ENCODE measurements around the gene TBL3.
A peak's percentile ranks its signal among the peaks of the same experiment; 100 is the strongest.
"Not testable (repeated sequence)": the region's sequence is repeated elsewhere in the genome, so short reads cannot be mapped to it uniquely, and the experiment has no call there.

Gene TBL3

DNA sequence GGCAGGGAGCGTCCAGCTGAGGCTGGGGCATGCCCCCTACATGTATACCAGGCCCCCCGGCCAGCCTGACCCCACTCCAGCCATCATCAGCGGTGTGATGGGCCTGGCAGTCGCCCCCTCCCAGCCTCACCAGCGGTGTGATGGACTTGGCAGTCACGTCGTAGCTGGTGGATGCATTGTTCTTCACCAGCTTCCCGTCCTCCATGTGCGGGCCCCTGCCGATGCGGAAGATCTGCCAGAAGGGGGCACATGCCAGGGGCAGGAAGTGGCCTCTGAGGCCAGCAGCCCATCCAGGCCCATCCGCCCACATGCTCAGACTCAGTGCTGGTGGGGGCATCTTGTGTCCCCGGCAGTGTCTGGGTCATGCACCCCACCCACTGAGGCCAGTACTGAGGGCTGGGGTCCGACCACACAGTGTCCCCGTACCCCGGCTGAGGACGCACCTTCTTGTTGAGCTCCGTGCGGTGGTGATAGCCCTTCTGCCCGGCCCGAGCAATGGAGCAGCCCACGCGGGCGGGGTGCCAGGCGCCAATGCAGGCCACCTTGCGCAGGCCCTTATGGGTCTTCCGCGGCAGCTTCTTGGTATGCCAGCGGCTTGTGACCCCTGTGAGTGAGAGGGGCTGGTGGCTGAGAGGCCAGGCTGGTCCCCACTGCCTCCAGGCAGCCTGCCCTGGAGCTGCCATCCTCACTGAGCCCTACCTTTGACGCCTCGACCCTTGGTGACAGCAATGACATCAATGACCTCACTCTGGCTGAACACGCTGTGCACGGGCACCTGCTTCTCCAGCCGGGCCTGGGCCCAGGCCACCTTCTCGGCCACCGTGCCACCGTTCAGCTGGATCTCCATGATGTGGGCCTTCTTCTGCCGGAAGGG, 25.1 kb upstream of the TBL3 start:
- TF ChIP-seq, protein P1, sequence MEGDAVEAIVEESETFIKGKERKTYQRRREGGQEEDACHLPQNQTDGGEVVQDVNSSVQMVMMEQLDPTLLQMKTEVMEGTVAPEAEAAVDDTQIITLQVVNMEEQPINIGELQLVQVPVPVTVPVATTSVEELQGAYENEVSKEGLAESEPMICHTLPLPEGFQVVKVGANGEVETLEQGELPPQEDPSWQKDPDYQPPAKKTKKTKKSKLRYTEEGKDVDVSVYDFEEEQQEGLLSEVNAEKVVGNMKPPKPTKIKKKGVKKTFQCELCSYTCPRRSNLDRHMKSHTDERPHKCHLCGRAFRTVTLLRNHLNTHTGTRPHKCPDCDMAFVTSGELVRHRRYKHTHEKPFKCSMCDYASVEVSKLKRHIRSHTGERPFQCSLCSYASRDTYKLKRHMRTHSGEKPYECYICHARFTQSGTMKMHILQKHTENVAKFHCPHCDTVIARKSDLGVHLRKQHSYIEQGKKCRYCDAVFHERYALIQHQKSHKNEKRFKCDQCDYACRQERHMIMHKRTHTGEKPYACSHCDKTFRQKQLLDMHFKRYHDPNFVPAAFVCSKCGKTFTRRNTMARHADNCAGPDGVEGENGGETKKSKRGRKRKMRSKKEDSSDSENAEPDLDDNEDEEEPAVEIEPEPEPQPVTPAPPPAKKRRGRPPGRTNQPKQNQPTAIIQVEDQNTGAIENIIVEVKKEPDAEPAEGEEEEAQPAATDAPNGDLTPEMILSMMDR (IDR thresholded peaks at IDR 0.05; ENCODE audit: low read depth, low read length), result peak; percentile 3; the same call in 1 of the 2 replicates
- no peak for DNase-seq
- H3K36me3 ChIP-seq, result no peaks in the 10 kb centered on the region
- no peak overlapping the region for H3K4me3 ChIP-seq (ENCODE audit: low read depth, low read length)
- no peaks in the 10 kb centered on the region for H3K27me3 ChIP-seq (ENCODE audit: insufficient read depth, low read depth, severe bottlenecking)
- H3K27ac ChIP-seq, result no peak overlapping the region
- H3K9me3 ChIP-seq (ENCODE audit: severe bottlenecking), result no peaks in the 10 kb centered on the region

DNA sequence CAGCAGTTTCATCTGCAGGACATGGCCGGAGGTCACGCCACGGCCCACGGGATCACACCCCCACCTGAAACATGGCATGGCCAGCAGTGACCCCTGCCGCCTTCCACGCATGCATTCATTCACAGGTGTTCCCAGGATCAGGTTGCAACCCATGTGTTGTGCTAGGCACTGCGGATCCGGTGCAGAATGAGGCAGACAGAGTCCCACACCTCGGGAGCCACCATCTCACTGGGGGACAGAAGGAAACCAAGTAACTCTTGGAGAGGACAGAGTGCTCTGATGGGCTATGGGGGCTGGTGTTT, 24.5 kb upstream of the TBL3 start:
- no peaks in the 10 kb centered on the region for H3K9me3 ChIP-seq (ENCODE audit: severe bottlenecking)
- no peak for DNase-seq
- H3K36me3 ChIP-seq, result no peaks in the 10 kb centered on the region
- no peak overlapping the region for H3K4me3 ChIP-seq (ENCODE audit: low read depth, low read length)
- TF ChIP-seq, protein P1 (IDR thresholded peaks at IDR 0.05; ENCODE audit: low read depth, low read length), result no peak
- no peaks in the 10 kb centered on the region for H3K27me3 ChIP-seq (ENCODE audit: insufficient read depth, low read depth, severe bottlenecking)
- no peak overlapping the region for H3K27ac ChIP-seq

DNA sequence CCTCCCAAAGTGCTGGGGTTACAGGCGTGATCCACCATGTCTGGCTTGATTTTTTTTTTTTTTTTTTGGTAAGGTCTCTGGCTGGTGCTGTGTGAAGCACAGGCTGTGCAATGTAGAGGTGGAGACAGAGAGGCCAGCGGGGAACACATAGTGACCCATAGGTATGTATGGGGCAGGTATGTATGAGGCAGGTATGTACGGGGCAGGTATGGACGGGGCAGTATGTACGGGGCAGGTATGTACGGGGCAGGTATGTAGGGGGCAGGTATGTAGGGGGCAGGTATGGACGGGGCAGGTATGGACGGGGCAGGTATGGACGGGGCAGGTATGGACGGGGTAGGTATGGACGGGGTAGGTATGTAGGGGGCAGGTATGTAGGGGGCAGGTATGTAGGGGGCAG, 22.3 kb upstream of the TBL3 start:
- no peaks in the 10 kb centered on the region for H3K36me3 ChIP-seq
- no peaks in the 10 kb centered on the region for H3K9me3 ChIP-seq (ENCODE audit: severe bottlenecking)
- TF ChIP-seq, protein P1 (IDR thresholded peaks at IDR 0.05; ENCODE audit: low read depth, low read length), result no peak
- H3K27ac ChIP-seq, result no peak overlapping the region
- H3K27me3 ChIP-seq (ENCODE audit: insufficient read depth, low read depth, severe bottlenecking), result no peaks in the 10 kb centered on the region
- H3K4me3 ChIP-seq (ENCODE audit: low read depth, low read length), result no peak overlapping the region
- DNase-seq, result no peak

DNA sequence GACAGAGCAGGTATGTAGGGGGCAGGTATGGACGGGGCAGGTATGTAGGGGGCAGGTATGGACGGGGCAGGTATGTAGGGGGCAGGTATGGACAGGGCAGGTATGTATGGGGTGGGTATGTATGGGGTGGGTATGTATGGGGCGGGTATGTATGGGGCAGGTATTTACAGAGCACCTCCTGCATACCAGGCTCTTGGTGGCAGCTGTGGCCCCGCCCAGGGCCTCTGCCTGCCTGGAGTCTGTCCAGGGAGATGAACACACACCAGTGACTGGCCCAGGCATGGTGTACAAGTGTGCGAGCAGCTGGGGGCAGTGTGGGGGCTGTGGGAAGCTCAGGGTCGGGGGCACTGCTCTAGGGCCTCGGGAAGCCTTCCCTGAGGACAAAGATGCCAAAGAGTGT, 21.8 kb upstream of the TBL3 start:
- Histone ChIP-seq H3K36me3 (no peaks in the 10 kb centered on the region), H3K27ac (no peak overlapping the region), H3K4me3 (ENCODE audit: low read depth, low read length) (no peak overlapping the region), H3K9me3 (ENCODE audit: severe bottlenecking) (no peaks in the 10 kb centered on the region), H3K27me3 (ENCODE audit: insufficient read depth, low read depth, severe bottlenecking) (no peaks in the 10 kb centered on the region)
- TF ChIP-seq, protein P1 (IDR thresholded peaks at IDR 0.05; ENCODE audit: low read depth, low read length), result no peak
- no peak for DNase-seq

DNA sequence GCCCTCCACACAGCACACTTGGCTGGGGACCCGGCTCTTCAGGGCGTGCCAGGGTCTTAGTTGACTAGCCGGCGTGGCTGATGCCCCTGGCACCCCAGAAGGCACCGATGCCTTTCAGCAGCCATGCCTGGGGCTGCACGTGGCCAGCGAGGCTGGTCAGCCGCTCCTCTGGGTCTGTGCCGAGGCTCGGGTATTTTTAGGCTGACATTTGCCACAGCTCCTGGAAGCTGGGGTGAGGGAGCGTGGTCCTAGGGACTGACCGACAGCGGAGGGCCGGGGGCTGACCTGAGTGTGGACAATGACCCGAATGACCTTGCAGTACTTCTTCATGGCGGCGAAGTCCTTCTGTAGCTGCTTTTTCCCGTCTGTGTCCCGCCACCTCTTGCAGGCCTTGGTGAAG, 21.3 kb upstream of the TBL3 start:
- TF ChIP-seq, protein P1 (IDR thresholded peaks at IDR 0.05; ENCODE audit: low read depth, low read length), result no peak
- no peaks in the 10 kb centered on the region for H3K9me3 ChIP-seq (ENCODE audit: severe bottlenecking)
- no peaks in the 10 kb centered on the region for H3K36me3 ChIP-seq
- no peak overlapping the region for H3K4me3 ChIP-seq (ENCODE audit: low read depth, low read length)
- no peaks in the 10 kb centered on the region for H3K27me3 ChIP-seq (ENCODE audit: insufficient read depth, low read depth, severe bottlenecking)
- no peak overlapping the region for H3K27ac ChIP-seq
- DNase-seq, result no peak

DNA sequence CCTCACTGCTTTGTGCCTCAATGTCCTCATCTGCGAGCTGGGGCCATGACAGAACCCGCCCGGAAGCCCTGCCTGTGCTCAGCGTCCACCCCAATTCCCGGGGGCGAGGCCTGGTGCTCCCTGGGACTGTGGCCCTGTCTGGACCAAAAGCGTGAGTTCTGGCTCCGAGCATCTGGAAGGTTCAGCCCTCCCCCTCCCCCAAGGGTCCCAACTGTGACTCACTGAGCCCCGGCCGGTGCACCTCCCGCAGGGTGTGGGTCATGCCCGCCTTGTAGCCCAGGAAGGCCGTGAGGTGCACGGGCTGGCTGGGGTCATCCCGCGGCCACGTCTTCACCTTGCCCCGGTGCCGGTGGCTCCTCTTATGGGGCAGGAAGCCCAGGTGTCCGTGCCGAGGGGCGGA, 18.1 kb upstream of the TBL3 start:
- TF ChIP-seq, protein P1 (IDR thresholded peaks at IDR 0.05; ENCODE audit: low read depth, low read length), result no peak
- H3K27me3 ChIP-seq (ENCODE audit: insufficient read depth, low read depth, severe bottlenecking), result no peaks in the 10 kb centered on the region
- no peaks in the 10 kb centered on the region for H3K9me3 ChIP-seq (ENCODE audit: severe bottlenecking)
- peak overlapping the region; percentile 86 for H3K27ac ChIP-seq
- H3K4me3 ChIP-seq (ENCODE audit: low read depth, low read length), result no peak overlapping the region
- no peak for DNase-seq
- H3K36me3 ChIP-seq, result no peaks in the 10 kb centered on the region

DNA sequence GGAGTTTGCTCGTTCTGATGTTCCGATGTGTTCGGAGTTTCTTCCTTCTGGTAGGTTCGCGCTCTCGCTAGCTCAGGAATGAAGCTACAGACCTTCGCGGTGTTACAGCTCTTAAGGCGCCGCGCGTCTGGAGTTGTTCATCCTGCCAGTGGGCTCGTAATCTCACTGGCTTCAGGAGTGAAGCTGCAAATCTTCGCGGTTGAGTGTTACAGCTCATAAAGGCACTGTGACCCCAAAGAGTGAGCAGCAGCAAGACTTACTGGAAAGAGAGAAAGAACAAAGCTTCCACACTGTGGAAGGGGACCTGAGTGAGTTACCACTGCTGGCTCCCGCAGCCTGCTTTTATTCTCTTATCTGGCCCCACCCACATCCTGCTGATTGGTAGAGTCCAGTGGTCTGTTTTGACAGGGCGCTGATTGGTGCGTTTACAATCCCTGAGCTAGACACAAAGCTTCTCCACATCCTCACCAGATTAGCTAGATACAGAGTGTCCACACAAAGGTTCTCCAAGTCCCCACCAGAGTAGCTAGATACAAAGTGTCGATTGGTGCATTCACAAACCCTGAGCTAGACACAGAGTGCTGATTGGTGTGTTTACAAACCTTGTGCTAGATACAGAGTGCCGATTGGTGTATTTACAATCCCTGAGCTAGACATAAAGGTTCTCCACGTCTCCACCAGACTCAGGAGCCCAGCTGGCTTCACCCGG, 14.3 kb upstream of the TBL3 start:
- H3K27ac ChIP-seq; H3K9me3 ChIP-seq (ENCODE audit: severe bottlenecking); H3K27me3 ChIP-seq (ENCODE audit: insufficient read depth, low read depth, severe bottlenecking); DNase-seq; H3K4me3 ChIP-seq (ENCODE audit: low read depth, low read length): not testable (repeated sequence)
- H3K36me3 ChIP-seq, result peaks cover 19% of the 10 kb centered on the region

DNA sequence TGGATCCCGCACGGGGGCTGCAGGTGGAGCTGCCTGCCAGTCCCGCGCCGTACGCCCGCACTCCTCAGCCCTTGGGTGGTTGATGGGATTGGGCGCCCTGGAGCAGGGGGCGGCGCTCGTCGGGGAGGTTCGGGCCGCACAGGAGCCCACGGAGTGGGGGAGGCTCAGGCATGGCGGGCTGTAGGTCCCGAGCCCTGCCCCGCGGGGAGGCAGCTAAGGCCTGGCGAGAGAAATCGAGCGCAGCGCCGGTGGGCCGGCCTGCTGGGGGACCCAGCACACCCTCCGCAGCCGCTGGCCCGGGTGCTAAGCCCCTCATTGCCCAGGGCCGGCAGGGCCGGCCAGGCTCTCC, 13.7 kb upstream of the TBL3 start:
- peaks cover 25% of the 10 kb centered on the region for H3K36me3 ChIP-seq
- not testable (repeated sequence) for H3K27ac ChIP-seq; DNase-seq; H3K27me3 ChIP-seq (ENCODE audit: insufficient read depth, low read depth, severe bottlenecking); H3K9me3 ChIP-seq (ENCODE audit: severe bottlenecking); H3K4me3 ChIP-seq (ENCODE audit: low read depth, low read length)
